ENCODE results near the gene RNF223. TPM values are rescaled to one million over a fixed set of nuclear protein-coding genes. Genes with fewer than 3 reads are reported as not detected.
"Not testable (repeated sequence)": the region's sequence is repeated elsewhere in the genome, so short reads cannot be mapped to it uniquely, and the experiment has no call there.

Gene RNF223
- total RNA-seq, 1 donor from 2014 or later, result not detected

- DNase-seq (ENCODE audit: low spot score), result no peak
Observed at GRCh38 chr1:1074631-1075147, 583 bp upstream of the RNF223 start.

DNA sequence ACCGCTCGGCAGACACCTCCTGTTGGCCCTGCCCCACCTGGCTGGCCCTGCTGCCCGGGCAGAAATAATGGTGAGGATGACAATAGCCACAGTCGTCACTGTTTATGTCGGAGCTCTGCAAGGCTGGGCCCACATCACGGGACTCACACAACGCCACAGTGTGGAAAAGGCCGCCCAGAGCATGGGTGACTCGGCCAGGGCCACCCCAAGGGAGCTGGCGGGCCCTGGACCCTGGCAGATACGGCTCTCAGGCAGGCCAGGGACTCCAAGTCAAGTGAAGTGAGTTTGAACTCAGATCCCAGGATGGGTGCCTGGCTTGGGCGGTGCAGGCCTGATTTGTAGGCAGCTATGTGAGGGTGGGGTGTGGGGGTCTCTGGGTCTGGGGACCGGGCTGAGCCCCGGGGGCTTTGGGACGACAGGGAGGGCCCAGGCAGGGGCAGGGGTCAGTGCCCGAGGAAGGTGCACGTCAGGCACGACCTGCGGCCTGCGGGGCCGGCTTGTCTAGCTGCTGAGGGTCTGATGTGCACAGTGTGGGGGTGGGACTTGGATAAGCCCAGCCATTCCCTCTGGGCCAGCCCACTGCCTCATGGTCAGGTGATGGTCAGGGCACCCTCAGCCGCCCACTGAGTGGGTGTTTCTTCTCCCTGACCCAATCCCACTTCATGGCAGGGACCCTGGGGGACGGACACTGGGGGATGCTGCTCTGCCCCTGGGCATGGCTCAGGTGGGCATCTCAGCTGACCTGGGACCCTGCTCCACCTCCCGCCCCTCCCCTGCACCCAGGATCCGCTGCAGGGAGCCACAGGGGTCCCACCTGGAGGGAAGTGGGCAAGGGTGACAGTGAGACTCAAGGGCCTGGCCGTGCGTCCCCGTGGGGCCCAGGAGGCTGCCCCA is 1.0 kb downstream of the RNF223 start:
- DNase-seq (ENCODE audit: low spot score), result no peak

DNA sequence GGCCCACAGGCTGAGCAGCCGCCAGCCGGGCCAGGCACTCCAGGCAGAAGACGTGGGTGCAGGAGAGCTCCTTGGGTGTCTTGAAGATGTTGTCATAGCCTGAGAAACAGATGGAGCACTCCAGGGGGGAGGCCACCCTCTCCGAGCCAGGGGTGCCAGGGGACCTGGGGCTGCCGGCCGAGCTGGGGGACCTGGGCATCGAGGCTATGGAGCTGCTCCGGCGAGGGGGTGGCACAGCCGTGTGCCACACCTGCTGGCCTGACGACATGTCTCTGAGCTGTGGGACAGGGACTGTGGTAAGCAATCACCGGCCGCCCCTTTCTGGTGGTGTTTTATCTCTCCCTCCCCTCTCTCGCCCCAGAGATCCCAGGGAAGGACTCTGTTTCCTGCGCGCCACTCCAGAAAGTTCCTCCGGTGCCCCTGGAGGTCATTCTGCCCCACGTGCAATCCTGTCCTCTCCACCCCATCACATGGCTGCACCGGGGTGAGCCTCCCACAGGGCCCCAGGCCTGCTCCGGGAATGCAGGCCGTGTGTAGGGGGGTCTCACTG is 1.7 kb downstream of the RNF223 start:
- no peak for DNase-seq (ENCODE audit: low spot score)

DNA sequence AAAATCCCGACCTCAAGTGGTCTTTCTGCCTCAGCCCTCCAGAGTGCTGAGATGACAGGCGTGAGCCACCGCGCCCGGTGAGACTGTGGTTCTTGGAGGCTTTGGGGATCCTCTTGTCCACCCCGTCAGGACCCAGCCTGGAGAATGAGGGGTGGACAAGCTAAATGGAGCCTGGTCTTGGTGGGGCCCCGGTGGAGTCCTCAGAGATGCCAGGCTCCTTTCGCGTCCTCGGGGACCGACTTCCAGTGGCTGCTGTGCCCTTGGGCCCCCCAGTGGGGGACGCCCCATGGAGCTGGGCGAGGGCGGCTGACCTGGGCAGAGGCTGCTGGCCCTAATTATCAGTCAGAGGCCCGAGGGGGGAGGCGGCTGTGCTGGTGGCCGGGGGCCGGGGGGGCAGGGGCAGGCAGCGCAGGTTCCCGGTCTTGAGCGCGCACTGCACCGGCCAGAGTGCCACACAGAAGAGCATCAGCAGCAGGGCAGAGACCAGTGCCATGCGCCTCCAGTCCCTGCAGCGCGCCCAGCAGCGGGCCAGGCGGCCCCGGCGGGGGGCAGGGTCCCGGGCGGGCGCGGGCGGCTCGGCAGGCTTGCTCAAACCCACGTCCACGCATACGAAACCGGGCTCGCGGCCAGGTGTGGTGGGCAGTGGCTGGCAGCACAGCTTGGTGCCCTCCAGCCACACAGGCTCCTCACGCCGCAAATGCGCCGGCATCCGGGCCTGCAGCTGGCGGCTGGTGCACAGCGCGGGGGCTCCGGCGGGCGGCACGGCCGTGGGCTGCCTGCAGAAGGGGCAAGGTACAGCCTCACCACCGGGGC is 2.4 kb downstream of the RNF223 start:
- no peak for DNase-seq (ENCODE audit: low spot score)

- no peak for DNase-seq (ENCODE audit: low spot score)
Observed at GRCh38 chr1:1069711-1070676, 4.1 kb downstream of the RNF223 start.

DNA sequence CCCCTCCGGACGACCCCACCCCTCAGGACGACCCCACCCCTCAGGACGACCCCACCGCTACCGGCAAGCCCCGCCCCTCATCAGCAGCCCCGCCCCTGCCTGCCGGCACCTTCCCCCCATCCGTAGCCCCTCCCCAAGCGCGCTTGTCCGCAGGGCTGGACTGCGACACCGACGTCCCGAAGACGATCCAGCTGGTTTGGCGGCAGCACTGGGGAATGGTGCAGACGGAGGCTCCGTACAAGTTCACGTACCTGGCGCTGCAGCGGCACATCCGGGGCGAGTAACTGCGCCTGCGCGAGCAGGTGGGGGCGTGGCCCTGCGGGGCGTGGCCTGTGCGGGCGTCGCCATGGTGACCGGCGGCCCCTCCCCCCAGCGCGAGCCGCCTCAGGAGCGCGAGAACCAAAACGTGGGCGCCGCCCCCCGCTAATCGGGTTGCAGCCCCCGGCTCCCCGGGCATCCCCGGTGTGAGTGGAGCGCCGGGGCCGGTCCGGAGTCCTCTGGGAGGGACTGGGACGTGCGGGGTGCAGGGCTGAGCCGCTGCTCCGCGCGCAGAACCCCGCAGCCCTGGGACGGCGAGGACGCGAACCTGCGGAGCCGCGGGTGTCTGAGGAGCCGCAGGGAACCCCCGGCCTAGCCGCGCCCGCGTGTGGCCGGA is 4.9 kb downstream of the RNF223 start:
- no peak for DNase-seq (ENCODE audit: low spot score)

DNA sequence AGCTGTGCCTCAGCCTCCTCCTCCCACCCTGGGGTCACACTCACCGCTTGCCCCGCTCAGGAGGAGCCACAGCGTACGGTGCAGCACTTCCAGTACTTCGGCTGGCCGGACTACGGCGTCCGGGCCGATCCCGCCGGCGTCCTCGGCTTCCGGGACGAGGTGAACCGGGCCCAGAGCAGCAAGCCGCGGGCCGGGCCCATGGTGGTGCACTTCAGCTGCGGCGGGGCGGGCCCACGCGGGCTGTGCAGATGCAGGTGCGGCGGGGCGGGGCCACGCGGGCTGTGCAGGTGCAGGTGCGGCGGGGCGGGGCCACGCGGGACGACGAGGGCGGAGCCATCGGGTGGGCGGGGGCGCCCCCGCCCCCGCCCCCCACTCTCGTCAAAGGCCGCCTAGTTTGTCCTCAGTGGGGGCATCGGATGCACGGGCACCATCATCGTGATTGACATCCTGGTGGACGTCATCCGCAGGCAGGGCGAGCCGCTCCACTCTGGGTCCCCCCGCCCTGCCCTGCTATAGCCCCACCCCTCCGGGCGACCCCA is 5.5 kb downstream of the RNF223 start:
- DNase-seq (ENCODE audit: low spot score), result no peak

- DNase-seq (ENCODE audit: low spot score), result no peak
Observed at GRCh38 chr1:1067860-1068516, 6.1 kb downstream of the RNF223 start.

DNA sequence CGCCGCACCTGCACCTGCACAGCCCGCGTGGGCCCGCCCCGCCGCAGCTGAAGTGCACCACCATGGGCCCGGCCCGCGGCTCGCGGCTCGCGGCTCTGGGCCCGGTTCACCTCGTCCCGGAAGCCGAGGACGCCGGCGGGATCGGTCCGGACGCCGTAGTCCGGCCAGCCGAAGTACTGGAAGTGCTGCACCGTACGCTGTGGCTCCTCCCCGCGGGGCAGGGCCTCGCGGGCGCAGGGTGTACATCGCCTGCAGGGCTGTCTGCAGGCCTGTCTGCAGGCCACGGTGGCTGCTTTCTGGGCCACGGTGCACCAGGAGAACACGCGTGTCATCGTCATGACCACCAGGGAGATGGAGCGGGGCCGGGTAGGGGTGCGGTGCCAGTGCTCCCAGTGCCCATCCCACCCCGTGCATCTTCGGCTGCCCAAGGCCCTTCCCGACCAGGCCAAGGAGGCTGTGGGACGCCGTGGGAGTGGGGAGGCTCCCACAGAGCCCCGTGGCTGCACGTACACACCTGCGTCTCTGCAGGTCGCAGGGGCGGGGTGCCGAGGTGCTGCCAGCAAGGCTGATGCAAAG is 6.7 kb downstream of the RNF223 start:
- no peak for DNase-seq (ENCODE audit: low spot score)

DNA sequence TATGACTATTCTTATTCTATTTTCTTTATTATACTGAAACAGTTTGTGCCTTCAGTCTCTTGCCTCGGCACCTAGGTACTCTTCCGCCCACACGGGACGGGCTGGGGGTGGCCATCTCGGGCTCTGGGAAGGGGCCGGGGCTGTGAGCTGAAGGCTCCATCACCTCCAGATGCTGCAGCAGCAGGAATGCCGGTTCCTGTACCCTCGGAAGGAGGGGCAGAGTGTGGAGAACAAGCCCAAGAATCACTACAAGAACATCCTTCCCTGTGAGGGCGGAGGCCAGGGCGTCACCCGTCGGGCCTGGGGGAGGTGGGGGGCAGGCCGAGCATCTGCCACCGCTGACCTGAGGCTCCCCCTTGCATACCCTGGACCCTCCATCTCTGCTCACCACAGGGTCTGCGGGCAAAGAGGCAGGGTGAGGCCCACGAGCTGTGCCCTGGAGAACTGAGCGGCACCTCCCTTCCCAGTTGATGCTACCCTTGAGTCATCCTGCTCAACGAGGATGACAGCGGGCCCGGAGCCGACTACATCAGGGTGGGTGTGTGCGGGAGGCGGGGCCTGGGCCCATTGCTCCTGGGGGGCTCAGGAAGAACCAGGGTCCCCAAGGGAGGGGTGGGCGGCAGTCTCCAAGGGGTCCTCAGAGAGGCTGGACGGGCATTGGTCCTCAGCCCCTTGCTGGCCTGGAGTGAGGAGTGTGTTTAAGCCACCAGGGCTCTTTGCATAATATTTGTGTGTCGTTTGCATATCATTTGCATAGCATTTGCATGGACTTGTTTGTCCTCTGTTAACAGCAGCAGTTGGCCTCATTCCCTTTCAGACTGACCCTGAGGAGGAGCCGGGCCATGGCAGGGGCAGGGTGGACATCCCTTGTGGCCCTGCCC is 7.5 kb downstream of the RNF223 start:
- DNase-seq (ENCODE audit: low spot score), result no peak

- not testable (repeated sequence) for DNase-seq (ENCODE audit: low spot score)
Observed at GRCh38 chr1:1065940-1066304, 8.2 kb downstream of the RNF223 start.

- DNase-seq (ENCODE audit: low spot score), result no peak
Observed at GRCh38 chr1:1065265-1065939, 8.7 kb downstream of the RNF223 start.

DNA sequence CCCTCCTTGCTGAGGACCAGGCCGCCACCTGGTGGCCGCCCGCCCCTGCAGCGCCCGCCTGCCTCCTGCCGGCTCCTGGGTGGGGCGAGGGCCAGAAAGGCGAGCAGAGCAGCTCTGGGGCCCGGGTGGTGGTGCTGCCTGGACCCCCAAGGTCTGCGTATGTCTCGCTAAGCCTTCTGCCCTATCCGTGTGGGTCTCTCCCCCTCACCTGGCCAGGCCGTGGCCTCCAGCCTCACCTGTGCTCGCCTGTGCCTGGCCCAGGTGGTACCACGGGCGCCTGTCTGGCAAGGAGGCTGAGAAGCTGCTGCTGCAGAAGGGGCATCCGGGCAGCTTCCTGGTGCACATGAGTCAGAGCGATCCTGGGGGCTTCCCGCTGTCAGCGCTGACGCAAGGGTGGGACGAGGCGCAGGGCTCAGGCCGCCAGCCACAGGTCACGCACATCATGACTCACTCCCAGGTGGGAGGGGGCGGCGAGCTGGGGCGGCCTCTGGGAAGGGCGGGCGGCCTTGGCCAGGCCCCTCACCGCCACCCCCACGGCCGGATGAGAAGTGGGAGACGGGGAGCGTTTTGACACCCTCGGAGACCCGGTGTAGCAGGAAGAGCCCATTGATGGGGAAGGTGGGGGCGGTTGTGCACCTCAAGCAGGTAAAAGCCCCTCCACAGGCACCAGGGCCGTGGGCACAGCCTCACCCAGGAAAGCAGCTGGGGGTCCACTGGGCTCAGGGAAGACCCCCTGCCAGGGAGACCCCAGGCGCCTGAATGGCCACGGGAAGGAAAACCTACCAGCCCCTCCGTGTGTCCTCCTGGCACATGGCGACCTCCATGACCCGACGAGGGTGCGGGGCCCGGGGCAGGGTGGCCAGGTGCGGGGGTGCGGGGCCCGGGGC is 9.9 kb downstream of the RNF223 start:
- no peak for DNase-seq (ENCODE audit: low spot score)

DNA sequence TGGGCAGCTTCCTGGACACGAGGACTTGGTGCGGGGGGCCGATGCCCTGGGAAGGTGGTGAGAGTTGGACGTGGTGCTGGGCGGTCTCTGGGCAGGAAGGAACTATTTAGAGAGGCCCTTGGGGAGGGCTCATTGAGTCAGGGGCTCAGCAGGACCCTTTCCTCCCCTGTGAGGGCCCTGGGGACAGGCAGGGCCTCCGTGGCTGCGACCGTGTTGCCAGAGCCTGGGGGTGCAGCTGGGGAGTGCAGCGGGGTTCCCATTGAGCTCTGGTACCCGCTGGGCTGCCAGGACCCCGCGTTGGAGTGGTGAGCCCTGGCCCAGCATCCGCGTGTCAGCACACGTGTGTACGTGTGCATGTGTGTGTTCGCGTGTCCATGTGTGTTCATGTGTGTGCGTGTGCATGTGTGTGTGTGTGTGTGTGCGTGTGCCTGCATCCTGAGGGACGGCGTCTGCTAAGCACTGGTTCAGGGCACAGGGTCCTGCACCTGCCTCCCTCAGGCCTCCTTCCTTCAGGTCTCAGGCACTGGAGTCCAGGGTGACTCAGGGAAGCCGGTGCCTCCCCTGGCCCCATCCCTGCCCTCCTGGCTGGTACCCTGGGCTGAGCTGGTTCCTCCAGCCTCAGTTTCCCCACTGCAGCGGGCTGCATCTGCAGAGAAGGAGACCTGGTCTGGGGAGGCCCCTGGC is 10.7 kb downstream of the RNF223 start:
- no peak for DNase-seq (ENCODE audit: low spot score)

DNA sequence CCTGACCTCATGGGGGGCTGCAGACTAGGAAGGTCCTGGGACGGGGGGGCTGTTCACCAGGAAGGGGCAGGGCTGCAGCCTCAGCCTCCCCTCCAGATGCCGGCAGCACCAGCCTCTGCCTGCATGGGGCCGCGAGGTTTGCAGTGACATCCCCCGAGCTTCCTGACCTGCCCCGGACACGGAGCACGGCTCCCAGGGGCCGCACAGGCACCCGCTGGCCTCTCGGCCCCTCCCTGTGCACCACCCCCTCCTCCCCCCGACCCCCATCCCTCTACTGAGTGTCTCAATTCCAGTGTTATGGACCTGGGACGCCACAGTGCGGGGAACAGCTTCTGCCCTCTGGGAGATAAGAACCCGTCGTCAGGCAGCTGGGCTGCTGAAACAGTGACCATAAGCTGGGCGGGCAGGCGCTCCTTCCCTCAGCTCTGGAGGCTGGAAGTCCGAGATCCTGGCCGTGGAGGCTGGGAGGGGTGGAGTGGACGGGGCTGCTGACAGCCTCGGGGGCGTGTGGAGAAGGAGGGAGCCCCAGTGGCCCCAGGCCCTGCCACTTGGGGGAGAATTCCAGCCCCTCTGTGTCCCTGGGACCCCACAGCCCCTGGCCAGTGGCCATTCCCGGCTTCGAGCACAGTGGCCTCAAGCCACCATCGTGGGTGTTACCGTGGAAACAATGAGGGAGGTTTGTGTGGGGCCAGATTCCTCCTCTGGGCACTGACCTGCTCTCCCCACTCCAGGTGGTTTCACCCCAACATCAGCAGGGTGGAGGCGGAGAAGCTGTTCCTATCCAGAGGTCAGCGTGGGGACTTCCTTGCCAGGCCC is 11.6 kb downstream of the RNF223 start:
- no peak for DNase-seq (ENCODE audit: low spot score)

All from mesenteric fat pad (tissue), 1 donor.